HG03175 (cell line): ENCODE measurements around the gene C12orf56.
"Not testable (repeated sequence)": the region's sequence is repeated elsewhere in the genome, so short reads cannot be mapped to it uniquely, and the experiment has no call there.

ENCODE experiments used
- ATAC-seq: cut with Tn5 transposase; IDR thresholded peaks from one replicate; pipeline ENCODE4 v1.9.1; 2021; ENCODE audit warnings: mild to moderate bottlenecking, moderate library complexity; ENCODE audit not compliant: unreplicated experiment

The C12orf56 gene

GRCh38 chr12:64240781-64241180 lies 149.8 kb downstream of the C12orf56 start:
- no peak for ATAC-seq

GRCh38 chr12:64237382-64237781 lies 153.2 kb downstream of the C12orf56 start:
- no peak for ATAC-seq

GRCh38 chr12:64236549-64236948 lies 154.0 kb downstream of the C12orf56 start:
- ATAC-seq = no peak

- ATAC-seq = no peak
These were observed 158.4 kb downstream of the C12orf56 start for GRCh38 chr12:64232196-64232595.

GRCh38 chr12:64229796-64230195 lies 160.8 kb downstream of the C12orf56 start:
- ATAC-seq = no peak

GRCh38 chr12:64229240-64229639 lies 161.3 kb downstream of the C12orf56 start:
- ATAC-seq = no peak

GRCh38 chr12:64225626-64226025 lies 164.9 kb downstream of the C12orf56 start:
- no peak for ATAC-seq

GRCh38 chr12:64222009-64222765 lies 168.4 kb downstream of the C12orf56 start, which contains the start of gene KICS2:
Gene KICS2, minus strand, starts transcription at chr12:64222296. Its CDS starts 59 bp downstream, at chr12:64222237.
- ATAC-seq = peak; percentile 96

GRCh38 chr12:64221651-64222008 lies 168.9 kb downstream of the C12orf56 start:
- peak; percentile 10 for ATAC-seq

- ATAC-seq = no peak
These were observed 170.5 kb downstream of the C12orf56 start for GRCh38 chr12:64220046-64220445.

GRCh38 chr12:64219145-64219544 lies 171.4 kb downstream of the C12orf56 start:
- no peak for ATAC-seq

GRCh38 chr12:64218597-64218996 lies 172.0 kb downstream of the C12orf56 start:
- no peak for ATAC-seq

- ATAC-seq = not testable (repeated sequence)
These were observed 172.9 kb downstream of the C12orf56 start for GRCh38 chr12:64217643-64218042.

GRCh38 chr12:64216239-64216638 lies 174.3 kb downstream of the C12orf56 start:
- ATAC-seq = no peak
